DMS114 treated with DMSO at 0.1 percent for 48 hours (cell line): ENCODE measurements around the gene TRIM65.

Experiments
- DNase-seq: peaks from one replicate; lab custom pipeline; 2025; ENCODE audit not compliant: unreplicated experiment; lab: John Stamatoyannopoulos, UW

TRIM65 gene

DNA sequence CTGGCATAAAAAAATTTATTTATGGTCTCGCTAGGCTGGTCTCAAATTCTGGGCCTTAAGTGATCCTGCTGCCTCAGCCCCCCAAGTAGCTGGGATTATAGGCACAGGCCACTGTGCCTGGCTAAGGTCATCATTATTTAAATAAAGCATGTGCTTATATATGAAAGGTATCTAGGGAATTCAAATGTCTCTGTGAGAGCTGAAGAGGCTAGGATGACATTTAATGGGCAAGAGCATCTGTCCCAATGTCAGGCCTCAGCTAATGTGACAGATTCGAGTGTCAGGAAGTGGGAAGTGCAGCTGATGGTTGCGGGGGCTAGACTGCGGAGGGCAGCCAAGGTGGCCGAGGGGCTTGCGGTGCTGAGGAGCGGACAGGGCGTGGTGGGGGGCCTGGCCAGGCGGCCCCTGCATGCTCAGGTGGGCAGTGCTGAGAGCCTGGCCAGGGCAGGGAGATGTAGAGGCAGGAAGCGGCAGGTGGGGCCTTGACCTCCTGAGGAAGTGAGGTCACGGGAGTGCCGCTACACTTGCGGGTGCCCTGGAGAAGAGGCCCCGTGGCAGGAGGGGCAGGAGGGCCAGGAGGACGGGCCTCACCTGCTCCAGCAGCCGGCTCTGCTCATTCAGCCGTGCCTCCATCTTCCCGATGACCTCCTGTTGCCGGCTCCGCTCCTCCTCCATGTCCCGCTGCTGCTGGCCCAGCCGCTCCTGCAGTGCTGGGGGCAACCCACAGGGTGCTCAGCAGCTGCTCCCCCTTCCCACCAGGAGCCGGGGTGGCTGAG, 20.6 kb upstream of the TRIM65 start:
- no peak for DNase-seq

DNA sequence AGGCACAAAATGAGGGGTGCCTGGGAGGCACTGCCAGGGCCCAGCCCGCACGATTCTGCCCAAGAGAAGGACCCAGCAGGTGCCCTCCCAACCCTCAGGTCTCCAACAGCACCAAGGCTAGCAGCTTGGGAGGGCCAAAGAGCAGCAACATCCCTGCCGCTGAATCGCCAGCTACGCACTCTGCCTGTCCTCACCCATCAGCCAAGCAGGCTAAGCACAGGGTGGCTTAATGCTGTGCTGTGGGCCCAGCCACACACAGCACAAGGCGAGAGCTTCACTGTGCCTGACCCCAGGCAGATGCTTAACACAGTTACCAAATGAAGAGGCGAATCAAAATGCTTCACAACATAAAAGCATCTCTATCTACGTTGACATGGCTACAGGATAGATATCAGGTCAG, 18.5 kb upstream of the TRIM65 start:
- DNase-seq = no peak

DNA sequence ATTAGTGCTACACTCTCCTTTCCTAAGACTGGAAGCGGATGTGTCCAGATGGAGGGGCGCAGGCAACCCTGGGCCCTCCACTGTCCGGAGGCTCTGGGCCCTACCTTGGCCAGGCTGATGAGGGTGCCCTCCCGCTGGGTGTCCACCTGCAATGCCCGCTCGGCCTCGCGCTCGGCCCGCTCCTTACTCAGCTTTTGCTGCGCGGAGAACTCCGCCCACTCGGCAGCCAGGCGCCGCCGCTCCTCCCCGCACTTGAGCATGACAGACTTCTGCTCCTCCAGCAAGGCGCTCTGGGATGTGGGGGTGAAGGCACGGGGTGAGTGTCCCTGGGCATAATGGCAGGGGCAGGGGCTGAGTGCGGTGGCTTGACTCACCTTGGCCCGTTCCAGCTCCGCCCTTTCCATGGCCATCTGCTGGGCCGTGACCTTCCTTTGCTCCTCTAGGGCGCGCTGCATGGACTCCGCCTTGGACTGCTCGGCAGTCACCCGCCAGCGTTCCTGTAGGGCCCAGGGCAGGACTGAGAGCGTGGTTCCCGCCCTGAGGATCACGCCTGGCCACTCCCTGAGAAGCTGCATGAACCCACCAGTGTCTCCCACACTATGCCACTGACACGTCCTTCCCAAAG, 18.0 kb upstream of the TRIM65 start:
- DNase-seq = no peak

DNA sequence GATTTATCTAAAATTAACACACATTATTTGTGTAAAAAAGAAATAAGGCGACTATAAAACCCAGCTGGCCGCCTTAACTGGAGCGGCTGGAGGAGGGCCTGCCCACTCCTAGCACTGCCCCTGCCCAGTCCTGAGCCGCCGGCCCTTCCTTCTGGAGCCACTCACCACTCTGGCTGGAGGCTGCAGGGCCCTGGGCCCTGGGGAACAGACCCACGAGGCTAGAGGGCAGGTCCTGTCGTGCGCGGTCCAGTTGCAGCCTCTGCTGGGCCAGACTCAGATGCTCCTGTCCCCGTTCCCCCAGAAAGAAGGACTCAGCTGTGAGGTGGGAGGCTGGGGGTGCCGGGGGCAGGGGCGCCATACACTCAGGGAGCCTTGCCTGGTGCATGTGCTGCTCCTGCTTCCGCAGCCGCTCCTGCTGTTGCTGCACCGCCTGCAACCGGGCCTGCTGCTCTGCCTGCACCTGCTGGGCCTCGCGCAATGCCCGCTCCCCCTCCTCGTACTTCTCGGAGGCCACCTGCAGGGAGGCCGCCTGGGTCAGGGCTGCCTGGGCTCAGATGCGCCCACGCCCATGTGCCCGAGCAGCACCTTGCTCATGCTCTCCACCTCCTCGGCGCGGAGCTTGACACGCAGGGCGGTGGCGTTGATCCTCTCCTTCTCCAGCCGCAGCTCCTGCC, 16.9 kb upstream of the TRIM65 start:
- DNase-seq = no peak

DNA sequence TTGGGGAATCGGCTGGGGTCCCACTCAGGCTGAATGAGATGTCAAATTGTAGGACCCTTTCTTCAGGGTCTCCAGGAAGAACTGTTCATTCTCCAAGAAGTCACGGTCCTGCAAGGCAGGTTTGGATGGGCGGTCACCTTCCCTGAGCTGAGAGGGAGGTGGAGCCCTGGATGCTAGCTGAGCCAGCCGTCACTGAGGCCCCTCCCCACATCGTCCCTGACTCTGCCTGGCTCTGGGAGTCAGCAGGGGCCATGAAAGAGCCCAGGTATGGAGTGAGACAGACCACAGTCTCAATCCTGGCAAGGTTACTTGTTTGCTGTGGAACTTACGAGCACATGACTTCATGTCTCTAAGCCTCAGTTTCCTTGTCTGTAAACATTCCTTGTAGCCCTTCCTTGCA, 13.9 kb upstream of the TRIM65 start:
- DNase-seq = no peak

DNA sequence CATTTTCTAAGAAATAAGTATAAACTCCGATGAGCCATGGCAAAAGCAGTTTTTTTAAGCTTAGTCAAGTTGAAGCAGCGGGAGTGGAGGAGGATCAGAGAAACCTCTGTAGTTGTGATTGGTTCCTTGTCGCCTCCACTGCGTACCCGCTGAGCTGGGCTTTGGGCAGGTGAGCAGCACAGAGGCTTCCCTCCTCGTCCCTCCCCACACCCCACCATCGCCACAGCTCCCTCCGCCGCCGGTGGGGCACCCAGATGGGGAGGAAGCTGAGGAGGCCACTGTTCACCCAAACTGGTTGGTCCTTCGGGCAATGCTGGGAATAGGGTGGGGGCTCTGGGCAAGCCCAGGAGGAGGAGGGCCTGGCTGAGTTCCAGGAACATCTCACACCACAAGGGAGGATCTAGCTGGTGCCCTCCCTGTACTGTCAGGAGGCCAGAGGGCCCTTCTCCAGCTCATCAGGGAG, 13.1 kb upstream of the TRIM65 start:
- DNase-seq = no peak

DNA sequence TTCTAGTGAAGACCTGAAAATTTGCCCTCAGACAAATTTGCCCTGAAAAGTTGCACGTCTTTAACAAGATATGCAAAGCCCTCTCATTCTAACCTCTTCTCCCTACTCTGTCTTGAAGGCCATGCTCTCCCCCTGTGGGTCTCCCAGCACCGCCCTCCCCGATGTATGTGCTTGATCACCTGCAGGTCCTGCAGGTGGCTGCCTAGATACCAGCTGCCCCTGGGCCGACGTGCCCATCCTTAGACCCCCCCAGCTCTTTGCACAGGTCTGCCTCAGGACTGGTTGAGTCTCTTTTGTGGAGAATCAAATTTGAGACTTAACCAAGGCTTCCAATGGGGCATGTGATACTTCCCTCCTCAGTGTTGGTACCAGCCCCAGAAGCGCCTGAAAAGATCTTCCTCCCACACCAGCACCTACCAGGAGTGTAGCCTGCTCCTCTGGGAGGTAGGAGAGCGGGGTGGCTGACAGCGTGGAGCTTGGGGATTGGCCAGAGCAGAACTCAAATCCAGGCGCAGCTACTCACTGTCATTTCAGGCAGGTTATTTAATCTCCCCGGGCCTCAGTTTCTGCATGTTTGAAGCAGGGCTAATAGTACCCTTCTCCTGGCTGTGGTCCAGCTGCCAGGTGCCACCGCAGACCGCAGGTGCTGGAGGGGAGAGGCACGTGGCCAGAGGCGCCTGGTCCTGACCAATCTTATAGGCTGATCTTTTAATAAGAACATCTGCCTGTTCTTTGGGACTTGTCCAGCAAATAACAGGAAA, 12.5 kb upstream of the TRIM65 start:
- DNase-seq = no peak

DNA sequence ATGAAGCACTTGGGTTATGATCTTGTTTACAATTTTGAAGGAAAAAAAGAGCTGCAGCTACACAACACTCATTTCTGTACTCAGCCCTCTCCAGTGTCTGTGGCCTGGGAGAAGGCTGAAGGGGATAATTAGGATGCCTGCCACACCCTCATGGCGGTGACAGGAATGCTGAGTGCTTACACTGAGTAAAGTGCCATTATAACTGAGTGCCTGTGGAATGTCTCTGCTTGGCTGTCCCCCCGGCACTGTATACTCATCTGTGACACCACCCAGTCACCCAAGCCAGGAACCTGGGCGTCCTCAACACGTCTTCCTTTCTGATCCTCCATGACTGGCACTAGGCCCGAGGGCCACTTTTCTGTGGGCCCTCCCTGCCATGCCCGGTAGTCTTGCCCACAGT, 11.4 kb upstream of the TRIM65 start:
- no peak for DNase-seq

- no peak for DNase-seq
Observed at GRCh38 chr17:75906143-75906884, 9.6 kb upstream of the TRIM65 start.

DNA sequence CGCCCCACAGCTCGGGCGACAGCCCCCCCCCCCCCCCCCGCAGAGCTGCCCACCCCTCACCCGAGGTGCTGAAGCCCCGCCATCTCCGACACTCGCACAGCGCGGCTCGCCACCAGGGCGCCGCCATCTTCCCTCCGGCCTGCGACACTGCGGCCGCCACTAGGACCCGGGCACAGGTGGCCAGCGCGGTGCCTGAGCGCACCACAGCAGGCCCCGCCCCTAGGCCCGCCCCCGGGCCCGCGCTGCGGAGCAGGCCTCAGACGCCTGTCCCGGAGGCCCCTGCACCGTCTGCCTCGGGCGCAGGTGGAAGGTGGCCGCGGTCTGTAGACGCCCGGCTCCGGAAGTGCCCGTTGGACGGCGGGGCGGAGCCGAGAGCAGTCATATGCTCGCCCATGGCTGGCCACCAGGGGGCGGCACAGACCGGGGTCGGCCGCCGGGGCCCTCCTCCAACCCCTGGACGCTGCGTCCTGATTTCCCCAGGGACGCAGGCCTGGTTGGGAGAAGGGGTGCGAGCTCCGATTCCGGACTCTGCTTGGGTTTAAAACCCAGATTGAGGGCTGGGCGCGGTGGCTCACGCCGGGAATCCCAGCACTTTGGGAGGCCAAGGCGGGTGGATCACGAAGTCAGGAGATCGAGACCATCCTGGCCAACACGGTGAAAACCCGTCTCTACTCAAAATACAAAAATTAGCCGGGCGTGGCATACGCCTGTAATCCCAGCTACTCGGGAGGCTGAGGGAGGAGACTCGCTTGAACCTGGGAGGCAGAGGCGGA, 8.2 kb upstream of the TRIM65 start, which contains the start of gene MRPL38:
MRPL38 (minus strand) TSS at position 136 of the 773 bp plus-strand sequence; CDS start at position 127, 9 bp downstream.
- DNase-seq = peak; percentile 67

- no peak for DNase-seq
Observed at GRCh38 chr17:75902406-75902805, 5.7 kb upstream of the TRIM65 start.

DNA sequence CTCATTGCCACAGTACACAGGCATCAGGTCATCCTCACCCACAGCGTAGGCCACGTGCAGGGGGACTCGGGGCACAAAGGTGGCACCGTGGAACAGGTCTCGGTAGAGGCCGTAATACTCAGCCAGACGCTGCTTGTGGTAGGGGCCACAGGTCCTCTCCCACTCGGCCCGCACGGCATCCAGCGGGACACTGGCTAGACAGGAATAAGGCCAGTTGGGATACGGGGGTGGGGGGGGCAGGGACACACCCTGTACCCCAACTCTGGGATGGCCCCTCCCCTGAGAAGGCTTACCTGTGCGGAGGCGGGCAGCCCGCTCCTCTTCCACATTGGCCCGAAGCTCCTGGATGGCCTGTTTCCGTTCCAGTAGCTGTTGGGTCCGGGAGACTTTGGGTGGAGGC, 5.0 kb upstream of the TRIM65 start:
- DNase-seq = no peak

DNA sequence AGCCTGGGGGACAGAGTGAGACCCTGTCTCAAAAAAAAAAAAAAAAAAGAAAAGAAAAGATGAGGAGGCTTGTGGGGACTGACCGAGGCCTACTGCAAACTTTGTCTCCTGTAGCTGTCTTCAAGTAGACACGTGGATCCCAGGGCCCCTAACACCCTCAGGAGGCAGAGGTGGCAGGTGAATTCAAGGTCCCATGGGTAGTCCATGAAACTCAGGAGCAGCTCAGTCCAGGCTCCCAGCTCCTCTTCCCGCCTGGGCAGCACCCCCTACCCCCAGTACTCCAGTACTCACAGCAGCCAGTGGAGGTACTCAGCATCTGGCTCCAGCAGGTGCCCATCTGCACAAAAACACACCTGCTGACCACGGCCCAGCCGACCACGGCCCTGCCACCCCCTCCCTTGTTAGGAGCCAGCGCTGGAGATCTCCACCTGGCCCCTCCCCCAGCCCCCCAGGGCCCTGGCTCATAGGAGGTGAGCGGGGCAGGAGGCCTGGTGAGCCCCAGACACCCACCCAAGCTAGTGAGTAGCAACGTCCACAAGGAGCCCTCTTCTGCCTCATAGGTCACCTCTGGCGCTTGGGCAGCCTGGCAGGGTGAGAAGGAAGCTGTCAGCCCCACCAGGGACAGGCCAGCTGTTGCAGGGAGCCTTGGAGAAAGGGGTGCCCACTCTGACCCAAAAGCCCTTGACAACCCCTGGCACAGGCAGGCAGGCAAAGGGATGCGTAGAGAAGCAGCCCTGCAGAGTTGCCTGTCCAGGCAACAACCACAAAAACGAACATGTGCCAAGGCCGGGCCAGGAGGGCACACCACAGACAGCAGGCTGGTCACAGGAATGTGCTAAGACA, 4.2 kb upstream of the TRIM65 start:
- no peak for DNase-seq

DNA sequence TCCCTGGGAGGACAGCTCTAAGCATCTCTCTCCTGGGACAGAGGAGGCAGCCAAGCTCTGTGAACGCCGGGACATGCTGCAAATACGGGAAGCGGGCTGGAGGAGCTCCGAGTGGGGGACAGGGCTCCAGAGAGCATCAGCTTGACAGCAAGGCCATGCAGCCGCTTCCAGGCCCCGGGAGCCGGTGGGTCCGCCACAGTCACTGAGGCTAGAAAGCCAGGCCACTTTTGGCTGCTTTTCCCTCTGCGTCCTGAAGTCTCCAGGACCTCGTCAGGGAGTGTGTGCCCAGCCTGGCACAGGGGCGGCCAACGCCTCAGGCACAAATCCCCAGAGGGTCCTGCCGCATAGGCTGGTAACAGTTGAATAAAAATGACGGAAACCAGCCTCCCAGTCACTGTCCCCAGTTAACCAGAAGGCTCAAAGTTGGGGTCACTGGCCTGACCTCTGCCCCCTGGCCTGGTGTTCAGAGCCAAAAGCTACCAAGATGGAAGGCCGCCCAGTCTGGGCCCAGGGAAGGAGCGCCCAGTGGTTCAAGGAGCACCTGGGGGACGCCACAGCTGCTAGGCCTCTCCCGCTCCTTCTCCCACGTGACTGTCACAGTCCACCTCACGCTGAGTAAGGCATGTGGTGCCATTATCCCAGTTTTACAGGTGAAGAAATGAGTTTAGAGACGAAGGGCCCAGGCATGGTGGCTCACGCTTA, 3.2 kb upstream of the TRIM65 start:
- no peak for DNase-seq

DNA sequence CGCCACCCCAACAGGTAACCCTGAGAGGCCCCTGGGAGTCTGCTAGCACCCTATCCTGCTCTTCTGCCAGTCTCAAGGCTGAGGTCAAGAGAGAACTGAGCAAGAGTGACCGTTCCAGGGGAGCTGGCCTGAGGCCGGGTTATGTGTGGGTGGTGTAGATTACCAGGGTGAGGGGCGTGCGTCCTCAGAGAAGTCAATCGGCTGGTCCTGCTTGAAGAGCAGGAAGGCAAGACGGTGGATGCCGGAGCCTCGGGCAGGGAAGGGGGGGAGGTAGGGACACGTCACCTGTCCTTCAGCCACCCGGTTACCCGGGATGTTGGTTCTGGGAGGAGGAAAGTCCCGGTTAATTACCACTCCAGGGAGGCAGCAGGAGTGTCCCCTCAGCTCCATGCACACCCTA, 2.6 kb upstream of the TRIM65 start:
- DNase-seq = no peak

GRCh38 chr17:75898791-75899190, 2.0 kb upstream of the TRIM65 start:
- DNase-seq = no peak

DNA sequence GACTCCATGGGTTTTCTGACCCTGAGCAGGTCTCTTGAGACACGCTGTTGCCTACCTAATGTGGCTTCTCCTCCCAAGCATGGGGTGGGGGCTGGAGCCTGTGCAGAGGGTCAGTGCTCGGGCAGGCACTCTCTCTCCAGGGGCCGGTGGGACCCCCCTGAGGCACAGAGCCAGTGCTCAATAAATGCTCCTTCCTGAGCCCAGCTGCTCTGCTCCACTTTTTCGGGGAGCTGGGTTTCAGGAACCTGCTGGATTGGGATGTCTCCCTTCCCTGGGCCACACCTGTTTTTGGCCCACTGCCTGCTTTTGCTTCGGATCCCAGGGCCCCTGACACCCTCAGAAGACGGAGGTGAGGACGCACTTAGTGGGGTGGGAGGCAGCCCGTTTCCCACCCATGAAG, 1.3 kb upstream of the TRIM65 start:
- DNase-seq = no peak
